ENCODE results near the gene USP31. TPM values are rescaled to one million over a fixed set of nuclear protein-coding genes. Genes with fewer than 3 reads are reported as not detected.

USP31 gene
- total RNA-seq, 4 donors from 2014 or later = 6.0 to 8.3 (median 7.1) TPM

DNA sequence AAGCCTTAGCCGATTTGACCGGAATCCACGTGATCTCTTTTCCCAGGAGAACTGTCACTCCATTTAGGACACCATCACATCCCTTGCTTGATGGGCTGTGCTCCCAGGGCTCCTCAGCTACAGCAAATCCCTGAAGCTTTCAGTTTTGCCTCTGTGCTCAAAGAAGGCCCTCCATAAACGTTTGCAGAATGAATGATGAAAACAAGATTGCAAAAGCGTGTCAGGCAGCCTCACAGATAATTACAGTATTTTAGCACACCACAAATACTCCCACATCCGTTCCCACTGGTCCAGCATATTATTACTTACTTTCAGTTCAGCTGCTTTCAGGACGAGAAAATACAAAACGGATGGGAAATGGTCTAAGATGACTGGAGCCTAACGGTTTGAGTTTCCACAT is 84.6 kb downstream of the USP31 start:
- H3K27ac ChIP-seq = no peak overlapping the region
- H3K9me3 ChIP-seq = no peaks in the 10 kb centered on the region
- in situ Hi-C loops (cut with MboI; ENCODE audit: low pct_ligation_motif_present in 1 of 4, low pct_unique_long_range_greater_than_20kb in 1 of 4, low sequenced_read_pairs in 3 of 4) (loop anchor here in 2 of 4 donors (10.0 to 25.0 kb wide), 2 partner anchors 102 to 160 kb away; no protein-coding TSS in a partner anchor), intact Hi-C loops (cut with DNase I; ENCODE audit: low total_unique reads) (no loop called here)
- TF ChIP-seq POLR2A (IDR thresholded peaks at IDR 0.05) (no peak), EP300 (IDR thresholded peaks at IDR 0.05; ENCODE audit: low read depth) (no peak), POLR2AphosphoS5 (IDR thresholded peaks at IDR 0.05) (no peak)
- TF ChIP-seq, protein P1, sequence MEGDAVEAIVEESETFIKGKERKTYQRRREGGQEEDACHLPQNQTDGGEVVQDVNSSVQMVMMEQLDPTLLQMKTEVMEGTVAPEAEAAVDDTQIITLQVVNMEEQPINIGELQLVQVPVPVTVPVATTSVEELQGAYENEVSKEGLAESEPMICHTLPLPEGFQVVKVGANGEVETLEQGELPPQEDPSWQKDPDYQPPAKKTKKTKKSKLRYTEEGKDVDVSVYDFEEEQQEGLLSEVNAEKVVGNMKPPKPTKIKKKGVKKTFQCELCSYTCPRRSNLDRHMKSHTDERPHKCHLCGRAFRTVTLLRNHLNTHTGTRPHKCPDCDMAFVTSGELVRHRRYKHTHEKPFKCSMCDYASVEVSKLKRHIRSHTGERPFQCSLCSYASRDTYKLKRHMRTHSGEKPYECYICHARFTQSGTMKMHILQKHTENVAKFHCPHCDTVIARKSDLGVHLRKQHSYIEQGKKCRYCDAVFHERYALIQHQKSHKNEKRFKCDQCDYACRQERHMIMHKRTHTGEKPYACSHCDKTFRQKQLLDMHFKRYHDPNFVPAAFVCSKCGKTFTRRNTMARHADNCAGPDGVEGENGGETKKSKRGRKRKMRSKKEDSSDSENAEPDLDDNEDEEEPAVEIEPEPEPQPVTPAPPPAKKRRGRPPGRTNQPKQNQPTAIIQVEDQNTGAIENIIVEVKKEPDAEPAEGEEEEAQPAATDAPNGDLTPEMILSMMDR (IDR thresholded peaks at IDR 0.05) = no peak
- no peaks in the 10 kb centered on the region for H3K27me3 ChIP-seq
- DNase-seq = no peak
- 51 to 76% methylated on average over 9 of the region's 9 CpGs for WGBS, 2 donors (ENCODE audit: low coverage in 1 of 2)
- peaks cover 0 to 24% (median 5%) of the 10 kb centered on the region in 4 donors for H3K36me3 ChIP-seq
- H3K4me1 ChIP-seq = no peaks in the 10 kb centered on the region
- H3K4me3 ChIP-seq = no peak overlapping the region

DNA sequence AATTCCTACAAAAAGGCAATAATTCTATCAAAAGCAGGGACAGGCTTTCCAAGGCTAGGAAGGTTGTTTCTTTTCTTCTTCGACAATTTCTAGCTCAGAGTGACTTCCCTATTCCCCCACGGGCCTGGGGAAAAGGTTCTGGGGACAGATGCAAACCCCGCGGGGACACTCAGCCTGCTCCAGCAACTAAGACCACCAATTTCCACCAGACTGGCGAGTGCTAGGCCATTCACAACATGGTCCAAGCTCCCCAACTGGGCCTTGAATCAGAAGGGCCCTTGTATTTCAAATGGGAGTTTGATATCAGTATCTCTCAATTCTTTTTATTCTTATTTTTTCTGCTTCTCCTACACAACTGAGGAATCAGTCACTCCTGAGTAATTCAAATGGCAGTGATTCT is 86.7 kb downstream of the USP31 start:
- WGBS, 2 donors (ENCODE audit: low coverage in 1 of 2) = 83% methylated on average over 5 of the region's 5 CpGs; no CpG with 5 or more reads in 1 of the 2 donors
- H3K4me1 ChIP-seq = no peaks in the 10 kb centered on the region
- H3K4me3 ChIP-seq = no peak overlapping the region
- in situ Hi-C loops (cut with MboI; ENCODE audit: low pct_ligation_motif_present in 1 of 4, low pct_unique_long_range_greater_than_20kb in 1 of 4, low sequenced_read_pairs in 3 of 4) (loop anchor here in 2 of 4 donors (10.0 to 25.0 kb wide), 2 partner anchors 100 to 158 kb away; no protein-coding TSS in a partner anchor), intact Hi-C loops (cut with DNase I; ENCODE audit: low total_unique reads) (no loop called here)
- H3K27me3 ChIP-seq = no peaks in the 10 kb centered on the region
- H3K9me3 ChIP-seq = no peaks in the 10 kb centered on the region
- no peak for DNase-seq
- no peak overlapping the region for H3K27ac ChIP-seq
- no peak for TF ChIP-seq EP300 (IDR thresholded peaks at IDR 0.05; ENCODE audit: low read depth)
- no peak for TF ChIP-seq POLR2AphosphoS5 (IDR thresholded peaks at IDR 0.05)
- no peak for TF ChIP-seq POLR2A (IDR thresholded peaks at IDR 0.05)
- TF ChIP-seq, protein P1 (IDR thresholded peaks at IDR 0.05) = no peak
- peaks cover 0 to 6% (median 0%) of the 10 kb centered on the region in 4 donors for H3K36me3 ChIP-seq

DNA sequence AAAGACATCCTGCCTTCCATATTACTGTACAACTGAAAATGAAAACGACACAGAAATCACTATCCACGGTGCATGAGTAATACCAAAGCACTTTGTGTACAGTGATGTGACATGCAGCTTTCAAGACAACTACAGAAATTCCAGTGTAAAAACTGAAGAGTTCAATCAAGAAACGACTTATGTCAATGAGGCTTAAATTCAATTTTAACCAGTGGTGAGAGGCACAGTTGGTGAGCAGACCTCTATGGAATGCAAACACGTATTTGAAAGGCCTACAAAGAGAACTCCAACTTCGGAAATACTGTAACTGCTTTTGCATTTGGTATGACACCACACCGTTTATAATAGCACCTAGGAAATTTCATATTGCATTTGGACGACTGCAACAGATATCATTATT is 87.6 kb downstream of the USP31 start:
- no peak overlapping the region for H3K4me3 ChIP-seq
- in situ Hi-C loops (cut with MboI; ENCODE audit: low pct_ligation_motif_present in 1 of 4, low pct_unique_long_range_greater_than_20kb in 1 of 4, low sequenced_read_pairs in 3 of 4) (loop anchor here in 2 of 4 donors (10.0 to 25.0 kb wide), 2 partner anchors 99 to 157 kb away; no protein-coding TSS in a partner anchor), intact Hi-C loops (cut with DNase I; ENCODE audit: low total_unique reads) (no loop called here)
- DNase-seq = no peak
- H3K9me3 ChIP-seq = no peaks in the 10 kb centered on the region
- H3K27me3 ChIP-seq = no peaks in the 10 kb centered on the region
- TF ChIP-seq EP300 (IDR thresholded peaks at IDR 0.05; ENCODE audit: low read depth) = no peak
- no peak for TF ChIP-seq POLR2A (IDR thresholded peaks at IDR 0.05)
- no peak overlapping the region for H3K27ac ChIP-seq
- H3K4me1 ChIP-seq = no peaks in the 10 kb centered on the region
- H3K36me3 ChIP-seq = peaks cover 0 to under 1% (median 0%) of the 10 kb centered on the region in 4 donors
- 66 to 72% methylated on average over 7 of the region's 7 CpGs for WGBS, 2 donors (ENCODE audit: low coverage in 1 of 2)

DNA sequence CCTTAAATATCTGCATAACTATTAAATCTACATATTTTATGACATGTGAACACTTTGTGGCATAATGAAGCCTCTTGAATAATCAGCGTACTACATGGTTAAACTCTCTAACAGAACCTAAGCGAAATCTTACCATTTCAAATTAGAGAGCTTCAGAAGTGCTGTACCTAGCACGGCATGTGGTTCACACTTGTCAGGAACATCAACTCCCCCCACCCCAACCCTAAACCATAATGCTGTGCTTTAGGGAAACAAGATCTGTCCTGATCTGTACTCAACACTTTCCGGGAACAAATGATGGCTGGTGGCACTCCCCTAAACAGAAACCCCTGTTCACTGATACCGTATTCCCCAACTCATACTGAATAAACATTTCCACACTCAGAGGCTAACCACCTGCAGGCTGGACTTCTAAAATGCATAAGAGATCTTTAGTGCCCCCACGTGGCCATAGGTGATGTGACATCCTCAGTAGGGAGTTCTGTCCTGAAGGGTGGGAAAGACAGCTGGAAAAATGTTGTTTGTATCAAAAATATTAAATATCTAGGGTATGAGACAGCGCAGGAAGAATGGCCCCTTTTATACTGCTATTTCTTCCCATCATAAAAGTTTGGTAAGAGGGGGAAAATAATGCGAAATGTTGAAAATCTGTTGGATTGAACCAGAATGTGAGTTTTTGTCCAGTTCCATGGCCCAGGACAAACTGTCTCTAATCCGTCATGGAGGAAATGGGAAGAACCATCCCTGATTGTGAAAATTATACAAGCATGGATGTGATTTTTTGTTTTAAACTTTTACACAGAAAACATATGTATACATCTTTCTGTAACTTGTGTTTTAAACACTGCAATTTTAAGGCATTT is 88.6 kb downstream of the USP31 start:
- Histone ChIP-seq H3K4me1 (no peaks in the 10 kb centered on the region), H3K27ac (no peak overlapping the region), H3K4me3 (no peak overlapping the region), H3K27me3 (no peaks in the 10 kb centered on the region), H3K36me3 (no peaks in the 10 kb centered on the region), H3K9me3 (no peaks in the 10 kb centered on the region)
- in situ Hi-C loops (cut with MboI; ENCODE audit: low pct_ligation_motif_present in 1 of 4, low pct_unique_long_range_greater_than_20kb in 1 of 4, low sequenced_read_pairs in 3 of 4) (loop anchor here in 2 of 4 donors (10.0 to 25.0 kb wide), 2 partner anchors 98 to 156 kb away; no protein-coding TSS in a partner anchor), intact Hi-C loops (cut with DNase I; ENCODE audit: low total_unique reads) (no loop called here)
- no peak for TF ChIP-seq POLR2A (IDR thresholded peaks at IDR 0.05)
- TF ChIP-seq, protein P1 (IDR thresholded peaks at IDR 0.05) = peak; percentile 65 to 84 (median 79)
- WGBS, 2 donors (ENCODE audit: low coverage in 1 of 2) = 27 to 33% methylated on average over 6 to 9 of the region's 9 CpGs
- DNase-seq = peak; percentile 72
